ENCODE measurements around the gene GATA2. TPM values are rescaled to one million over a fixed set of nuclear protein-coding genes. Genes with fewer than 3 reads are reported as not detected.

The GATA2 gene
- total RNA-seq, 1 donor from 2014 or later: 11.0 TPM

DNA sequence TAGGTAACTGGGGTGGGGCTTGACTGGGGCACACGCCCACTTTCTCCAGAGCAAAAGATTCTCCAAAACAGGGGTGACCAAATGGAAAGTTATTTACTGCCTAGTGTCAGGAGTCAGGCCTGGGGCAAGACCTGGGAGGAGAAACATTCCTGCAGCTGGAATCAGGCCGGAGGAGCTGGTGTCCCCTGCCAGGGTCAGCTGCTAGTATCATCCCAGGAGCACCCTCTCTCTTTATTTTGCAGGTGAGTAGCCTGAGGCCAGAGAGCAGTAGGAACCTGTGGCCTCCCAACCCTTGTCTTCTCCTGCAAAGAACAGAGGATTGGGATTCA, 59.2 kb downstream of the GATA2 start:
- Histone ChIP-seq H3K9me3 (replicated peaks) (no peaks in the 10 kb centered on the region), H3K27ac (replicated peaks) (no peak overlapping the region), H3K36me3 (no peaks in the 10 kb centered on the region), H3K27me3 (ENCODE audit: low read depth) (peaks cover 78% of the 10 kb centered on the region), H3K4me1 (peaks cover 12% of the 10 kb centered on the region), H3K4me3 (no peak overlapping the region)
- intact Hi-C loops (cut with micrococcal nuclease): no loop called here
- TF ChIP-seq, protein P1, sequence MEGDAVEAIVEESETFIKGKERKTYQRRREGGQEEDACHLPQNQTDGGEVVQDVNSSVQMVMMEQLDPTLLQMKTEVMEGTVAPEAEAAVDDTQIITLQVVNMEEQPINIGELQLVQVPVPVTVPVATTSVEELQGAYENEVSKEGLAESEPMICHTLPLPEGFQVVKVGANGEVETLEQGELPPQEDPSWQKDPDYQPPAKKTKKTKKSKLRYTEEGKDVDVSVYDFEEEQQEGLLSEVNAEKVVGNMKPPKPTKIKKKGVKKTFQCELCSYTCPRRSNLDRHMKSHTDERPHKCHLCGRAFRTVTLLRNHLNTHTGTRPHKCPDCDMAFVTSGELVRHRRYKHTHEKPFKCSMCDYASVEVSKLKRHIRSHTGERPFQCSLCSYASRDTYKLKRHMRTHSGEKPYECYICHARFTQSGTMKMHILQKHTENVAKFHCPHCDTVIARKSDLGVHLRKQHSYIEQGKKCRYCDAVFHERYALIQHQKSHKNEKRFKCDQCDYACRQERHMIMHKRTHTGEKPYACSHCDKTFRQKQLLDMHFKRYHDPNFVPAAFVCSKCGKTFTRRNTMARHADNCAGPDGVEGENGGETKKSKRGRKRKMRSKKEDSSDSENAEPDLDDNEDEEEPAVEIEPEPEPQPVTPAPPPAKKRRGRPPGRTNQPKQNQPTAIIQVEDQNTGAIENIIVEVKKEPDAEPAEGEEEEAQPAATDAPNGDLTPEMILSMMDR (IDR thresholded peaks at IDR 0.05; ENCODE audit: borderline replicate concordance): no peak
- no peak for DNase-seq

DNA sequence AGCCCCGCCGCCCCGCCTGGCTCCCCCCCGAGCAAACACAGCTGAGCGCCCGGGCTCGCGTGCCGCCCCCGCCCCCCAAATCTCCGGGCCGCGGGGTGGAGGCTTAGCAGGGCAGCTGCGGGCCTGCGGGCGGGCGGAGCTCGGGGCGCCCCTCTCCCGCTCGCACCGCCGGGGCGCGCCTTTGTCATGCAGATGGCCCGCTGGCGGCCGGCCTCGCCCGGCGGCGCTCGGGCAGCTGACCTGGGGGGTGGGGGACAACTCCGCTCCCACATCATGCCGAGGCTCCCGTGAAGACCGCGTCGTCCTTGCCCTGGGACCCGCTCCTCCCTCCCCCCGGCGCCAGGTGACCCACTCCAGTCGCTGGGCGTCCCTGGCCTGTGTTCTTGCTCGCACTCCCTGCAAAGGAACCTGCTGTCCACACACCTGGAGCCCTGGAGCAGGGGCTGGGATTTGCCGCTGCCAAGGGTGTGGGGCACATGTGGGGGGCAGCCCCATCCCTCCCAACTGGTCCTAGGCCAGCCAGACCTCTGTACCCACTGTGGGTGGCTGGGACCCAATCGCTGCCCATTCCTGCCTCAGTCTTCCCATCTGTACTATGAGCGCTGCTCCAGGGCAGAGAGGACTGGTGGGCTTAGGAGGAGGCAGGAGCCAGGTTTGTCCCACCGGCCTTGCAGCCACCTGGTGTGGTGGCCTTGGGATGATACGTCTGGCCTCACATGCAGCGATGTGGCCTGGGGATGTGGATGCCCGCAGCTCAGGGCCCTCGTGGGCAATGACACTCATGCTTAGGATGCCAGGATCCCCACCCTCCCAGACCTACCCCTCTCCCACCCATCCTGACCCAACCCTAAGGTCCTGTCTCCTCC, 59.8 kb downstream of the GATA2 start:
- Histone ChIP-seq H3K27ac (replicated peaks) (no peak overlapping the region), H3K27me3 (ENCODE audit: low read depth) (peaks cover 78% of the 10 kb centered on the region), H3K9me3 (replicated peaks) (no peaks in the 10 kb centered on the region), H3K36me3 (no peaks in the 10 kb centered on the region), H3K4me1 (peaks cover 12% of the 10 kb centered on the region), H3K4me3 (peak overlapping the region; percentile 62)
- no peak for DNase-seq
- intact Hi-C loops (cut with micrococcal nuclease): no loop called here
- TF ChIP-seq, protein P1 (IDR thresholded peaks at IDR 0.05; ENCODE audit: borderline replicate concordance): no peak

DNA sequence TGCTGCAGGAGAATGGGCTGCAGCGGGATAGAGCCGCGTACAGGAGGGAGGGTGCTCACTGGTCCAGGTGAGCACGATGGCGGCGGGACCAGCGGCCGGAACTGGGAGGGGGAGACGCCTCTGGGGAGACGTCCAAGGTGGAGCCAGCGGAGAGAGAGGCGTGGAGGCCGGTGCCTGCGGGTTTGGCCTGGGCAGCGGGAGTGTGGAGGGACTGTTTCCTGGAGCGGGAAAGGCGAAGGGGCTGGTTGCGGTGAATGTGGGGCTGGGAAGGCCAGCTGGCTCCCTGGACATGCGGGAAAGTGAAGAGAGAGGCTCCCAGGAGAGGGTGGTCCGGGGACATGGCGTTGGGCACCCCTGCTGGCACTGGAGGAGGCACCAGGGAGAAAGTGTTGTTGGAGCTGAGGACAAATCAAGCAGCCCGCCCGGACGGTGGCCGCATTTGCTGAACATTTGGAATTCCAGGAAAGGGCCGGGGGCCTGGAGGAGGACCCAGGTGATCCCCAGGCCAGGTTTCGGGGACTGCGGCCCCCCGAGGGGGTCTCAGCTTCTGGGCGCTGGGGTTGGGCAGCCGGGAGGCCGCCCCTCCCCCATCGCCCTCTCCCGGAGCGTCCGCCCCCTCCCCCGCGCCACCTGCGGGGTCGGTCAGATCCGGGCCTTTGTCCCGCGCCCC, 60.6 kb downstream of the GATA2 start:
- peaks cover 83% of the 10 kb centered on the region for H3K27me3 ChIP-seq (ENCODE audit: low read depth)
- DNase-seq: no peak
- no peaks in the 10 kb centered on the region for H3K9me3 ChIP-seq (replicated peaks)
- H3K27ac ChIP-seq (replicated peaks): no peak overlapping the region
- no peaks in the 10 kb centered on the region for H3K36me3 ChIP-seq
- peaks cover 12% of the 10 kb centered on the region for H3K4me1 ChIP-seq
- TF ChIP-seq, protein P1 (IDR thresholded peaks at IDR 0.05; ENCODE audit: borderline replicate concordance): no peak
- intact Hi-C loops (cut with micrococcal nuclease): no loop called here
- H3K4me3 ChIP-seq: peak overlapping the region; percentile 62

DNA sequence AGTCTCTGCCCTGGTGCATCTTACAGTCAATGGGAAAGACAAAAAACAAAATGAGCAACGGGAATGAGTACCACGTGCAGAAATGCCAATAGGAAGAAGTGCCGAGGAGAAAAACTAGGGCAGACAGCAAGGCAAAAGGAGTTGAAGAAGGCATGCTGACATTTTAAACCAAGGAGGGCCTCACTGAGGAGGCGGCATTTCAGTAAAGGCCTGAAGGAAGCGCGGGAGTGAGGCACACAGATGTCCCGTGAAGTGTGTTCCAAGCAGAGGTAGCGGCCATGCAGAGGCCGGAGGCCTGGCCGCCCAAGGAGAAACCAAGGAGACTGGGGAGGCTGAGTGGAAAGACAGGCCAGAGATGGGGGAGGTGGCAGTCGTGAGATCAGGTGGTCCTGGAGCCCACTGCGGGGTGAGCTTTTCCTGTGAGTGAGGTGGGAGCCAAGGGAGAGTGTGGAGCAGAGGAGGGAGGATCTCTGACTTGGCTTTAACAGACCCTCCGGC, 61.1 kb downstream of the GATA2 start:
- H3K27me3 ChIP-seq (ENCODE audit: low read depth): peaks cover 89% of the 10 kb centered on the region
- intact Hi-C loops (cut with micrococcal nuclease): no loop called here
- TF ChIP-seq, protein P1 (IDR thresholded peaks at IDR 0.05; ENCODE audit: borderline replicate concordance): no peak
- no peak overlapping the region for H3K4me3 ChIP-seq
- H3K9me3 ChIP-seq (replicated peaks): no peaks in the 10 kb centered on the region
- H3K27ac ChIP-seq (replicated peaks): no peak overlapping the region
- no peak for DNase-seq
- peaks cover 12% of the 10 kb centered on the region for H3K4me1 ChIP-seq
- no peaks in the 10 kb centered on the region for H3K36me3 ChIP-seq

DNA sequence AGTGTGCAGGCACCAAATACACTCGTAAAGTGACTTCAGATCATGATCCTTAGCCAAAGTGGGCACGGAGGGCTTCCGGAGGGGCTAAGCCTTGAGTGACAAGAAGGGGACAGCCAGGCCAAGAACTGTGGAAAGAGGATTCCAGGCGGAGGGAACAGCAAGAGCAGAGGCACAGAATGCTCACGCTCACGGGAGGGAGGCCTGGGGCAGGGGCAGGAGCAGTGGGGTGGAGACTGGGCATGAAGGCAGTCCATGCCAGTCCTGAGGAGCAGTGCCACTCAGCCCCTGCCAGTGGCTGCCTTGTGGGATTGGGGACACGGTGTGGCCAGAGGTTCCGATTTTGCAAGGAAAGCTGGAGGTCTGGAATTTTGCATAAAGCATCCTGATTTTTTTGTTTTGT, 62.3 kb downstream of the GATA2 start:
- peaks cover 20% of the 10 kb centered on the region for H3K4me1 ChIP-seq
- H3K27me3 ChIP-seq (ENCODE audit: low read depth): peaks cover 88% of the 10 kb centered on the region
- H3K36me3 ChIP-seq: no peaks in the 10 kb centered on the region
- H3K27ac ChIP-seq (replicated peaks): no peak overlapping the region
- TF ChIP-seq, protein P1 (IDR thresholded peaks at IDR 0.05; ENCODE audit: borderline replicate concordance): no peak
- intact Hi-C loops (cut with micrococcal nuclease): no loop called here
- H3K9me3 ChIP-seq (replicated peaks): no peaks in the 10 kb centered on the region
- DNase-seq: no peak
- no peak overlapping the region for H3K4me3 ChIP-seq
